ENCODE results near the gene LRRC71. TPM values are rescaled to one million over a fixed set of nuclear protein-coding genes. Genes with fewer than 3 reads are reported as not detected.

LRRC71 gene
- total RNA-seq, 4 donors from 2014 or later: not detected

- Histone ChIP-seq H3K4me3 (replicated peaks in 1 of 3) (no peak overlapping the region), H3K4me1 (peaks cover 0 to 5% of the 10 kb centered on the region in 2 donors), H3K27ac (no peak overlapping the region), H3K9me3 (no peaks in the 10 kb centered on the region), H3K36me3 (peaks cover 35 to 71% of the 10 kb centered on the region in 2 donors), H3K27me3 (no peaks in the 10 kb centered on the region)
- DNase-seq: no peak
- TF ChIP-seq CTCF (IDR thresholded peaks at IDR 0.05) (no peak), POLR2A (IDR thresholded peaks at IDR 0.05) (no peak)
- intact Hi-C loops (cut with DNase I): no loop called here
- 92% methylated on average over 17 of the region's 17 CpGs for WGBS, 2 donors
Observed at GRCh38 chr1:156947818-156948525, 27.5 kb downstream of the LRRC71 start.

DNA sequence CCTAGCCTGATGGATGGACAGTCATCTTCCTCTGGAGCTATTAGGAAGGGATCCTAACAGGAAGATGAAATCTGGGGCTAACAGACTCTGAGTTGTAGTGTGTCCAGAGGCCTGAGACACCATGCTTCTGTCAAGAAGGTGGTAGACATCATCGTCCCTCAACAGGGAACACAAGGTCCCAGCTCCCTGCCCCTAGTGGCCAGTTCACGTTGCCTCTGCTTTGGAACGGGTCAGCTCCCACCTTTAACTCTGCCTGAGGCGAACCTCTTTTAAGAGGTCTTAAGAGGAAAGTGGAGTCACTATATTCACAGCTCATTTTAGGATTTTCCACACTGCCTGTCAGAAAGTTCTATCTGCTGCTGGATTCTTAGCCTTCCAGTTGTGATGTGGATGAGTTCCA lies 28.3 kb downstream of the LRRC71 start:
- Histone ChIP-seq H3K4me1 (peaks cover 0 to 5% of the 10 kb centered on the region in 2 donors), H3K27ac (no peak overlapping the region), H3K4me3 (replicated peaks in 1 of 3) (no peak overlapping the region), H3K36me3 (peaks cover 30 to 65% of the 10 kb centered on the region in 2 donors), H3K9me3 (no peaks in the 10 kb centered on the region), H3K27me3 (no peaks in the 10 kb centered on the region)
- no peak for TF ChIP-seq CTCF (IDR thresholded peaks at IDR 0.05)
- no peak for TF ChIP-seq POLR2A (IDR thresholded peaks at IDR 0.05)
- no peak for DNase-seq
- intact Hi-C loops (cut with DNase I): no loop called here
- 79 to 84% methylated on average over 4 of the region's 4 CpGs for WGBS, 2 donors

DNA sequence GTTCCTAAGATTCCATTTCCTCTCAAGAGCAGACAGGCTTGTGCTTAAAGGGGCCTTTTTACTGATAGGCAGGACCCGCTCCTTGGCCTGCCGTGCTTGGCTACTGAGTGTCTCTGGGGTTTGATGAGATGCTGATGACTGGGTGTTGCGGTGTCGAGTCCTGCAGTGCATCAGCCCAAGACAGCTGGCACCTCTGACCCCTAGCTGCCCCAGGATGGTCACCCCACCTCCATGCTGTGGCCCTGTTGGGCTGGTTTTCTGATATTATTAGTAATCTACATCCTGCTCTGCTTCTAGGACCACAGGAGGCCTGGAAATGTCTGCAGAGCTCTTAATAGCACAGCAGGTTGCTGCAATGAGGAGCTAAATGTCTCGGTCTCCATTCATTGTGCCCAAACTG lies 28.7 kb downstream of the LRRC71 start:
- H3K27me3 ChIP-seq: no peaks in the 10 kb centered on the region
- peaks cover 30 to 60% of the 10 kb centered on the region in 2 donors for H3K36me3 ChIP-seq
- DNase-seq: no peak
- no peak overlapping the region for H3K27ac ChIP-seq
- no peaks in the 10 kb centered on the region for H3K9me3 ChIP-seq
- WGBS, 2 donors: 91 to 100% methylated on average over 5 of the region's 5 CpGs
- peaks cover 0 to 5% of the 10 kb centered on the region in 2 donors for H3K4me1 ChIP-seq
- intact Hi-C loops (cut with DNase I): no loop called here
- TF ChIP-seq CTCF (IDR thresholded peaks at IDR 0.05) (no peak), POLR2A (IDR thresholded peaks at IDR 0.05) (no peak)
- no peak overlapping the region for H3K4me3 ChIP-seq (replicated peaks in 1 of 3)

GRCh38 chr1:156951371-156951770 lies 30.9 kb downstream of the LRRC71 start:
- H3K9me3 ChIP-seq: no peaks in the 10 kb centered on the region
- WGBS, 2 donors: 92 to 100% methylated on average over 4 to 5 of the region's 5 CpGs
- H3K36me3 ChIP-seq: peaks cover 39 to 56% of the 10 kb centered on the region in 2 donors
- no peak for DNase-seq
- no peak overlapping the region for H3K27ac ChIP-seq
- TF ChIP-seq CTCF (IDR thresholded peaks at IDR 0.05): no peak
- no peak for TF ChIP-seq POLR2A (IDR thresholded peaks at IDR 0.05)
- H3K4me1 ChIP-seq: no peaks in the 10 kb centered on the region
- H3K27me3 ChIP-seq: no peaks in the 10 kb centered on the region
- intact Hi-C loops (cut with DNase I): no loop called here
- no peak overlapping the region for H3K4me3 ChIP-seq (replicated peaks in 1 of 3)

- intact Hi-C loops (cut with DNase I): no loop called here
- Histone ChIP-seq H3K36me3 (peaks cover 34 to 58% of the 10 kb centered on the region in 2 donors), H3K4me1 (no peaks in the 10 kb centered on the region), H3K27ac (no peak overlapping the region), H3K27me3 (no peaks in the 10 kb centered on the region), H3K9me3 (no peaks in the 10 kb centered on the region), H3K4me3 (replicated peaks in 1 of 3) (no peak overlapping the region)
- TF ChIP-seq POLR2A (IDR thresholded peaks at IDR 0.05) (no peak), CTCF (IDR thresholded peaks at IDR 0.05) (no peak)
- 78 to 90% methylated on average over 2 of the region's 2 CpGs for WGBS, 2 donors
- DNase-seq: no peak
Observed at GRCh38 chr1:156953571-156953970, 33.1 kb downstream of the LRRC71 start.
